Limb (tissue), 2 donors: ENCODE measurements around the gene PARD6B.
"Not testable (repeated sequence)": the region's sequence is repeated elsewhere in the genome, so short reads cannot be mapped to it uniquely, and the experiment has no call there.

ENCODE experiments used
- DNase-seq, 2 donors: peaks; one replicate each; pipeline ENCODE4 v3.0.0-alpha.2; 2016; ENCODE audit errors: extremely low spot score in 2 of 2

The PARD6B gene

DNA sequence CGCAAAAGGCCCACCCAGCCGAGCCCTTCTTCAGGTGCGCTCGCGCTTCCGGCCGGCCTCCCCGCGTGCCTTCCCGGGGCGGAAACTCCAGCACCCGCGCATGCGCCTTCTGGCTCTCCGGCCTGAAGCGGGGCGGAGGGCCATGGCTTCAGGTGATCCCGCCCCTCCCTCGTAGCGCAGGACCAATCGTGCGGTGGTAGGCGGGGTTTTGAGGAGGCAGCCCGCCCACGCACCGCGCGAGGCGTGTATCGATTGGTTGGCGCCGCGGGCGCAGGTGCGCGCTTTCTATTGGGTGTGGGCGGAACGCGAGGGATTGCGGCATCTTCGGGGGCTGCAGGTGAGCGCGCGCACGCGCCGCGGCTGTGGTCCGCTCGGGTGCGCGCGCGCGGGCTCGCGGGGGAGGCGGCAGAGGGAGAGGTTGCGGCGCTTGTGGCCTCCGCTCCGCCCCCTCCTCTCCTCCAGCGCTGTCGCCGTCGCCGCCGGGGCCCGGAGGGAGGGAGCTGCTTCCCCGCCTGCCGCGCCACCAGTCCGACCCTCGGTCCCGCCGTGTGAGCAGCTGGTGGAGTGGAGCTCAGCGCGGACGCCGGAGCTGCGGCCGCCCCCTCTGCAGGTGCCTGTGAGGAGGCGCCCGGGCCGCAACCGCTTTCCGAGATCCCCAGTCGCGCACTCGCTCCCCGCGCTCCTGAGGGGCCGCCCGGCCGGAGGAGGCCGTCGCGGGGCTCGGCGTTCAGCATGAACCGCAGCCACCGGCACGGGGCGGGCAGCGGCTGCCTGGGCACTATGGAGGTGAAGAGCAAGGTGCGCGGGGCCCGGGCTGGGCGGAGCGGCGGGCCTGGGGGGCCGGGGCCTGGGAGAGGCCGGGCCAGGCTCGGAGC, at the start of gene PARD6B:
Gene PARD6B, plus strand, starts transcription at position 526 of the 875 bp plus-strand sequence. Its CDS starts 207 bp downstream, at position 733.
- peak; percentile 94 to 97 for DNase-seq

- DNase-seq: no peak
These were observed 49.3 kb upstream of the PARD6B start for GRCh38 chr20:50682065-50682464.

DNA sequence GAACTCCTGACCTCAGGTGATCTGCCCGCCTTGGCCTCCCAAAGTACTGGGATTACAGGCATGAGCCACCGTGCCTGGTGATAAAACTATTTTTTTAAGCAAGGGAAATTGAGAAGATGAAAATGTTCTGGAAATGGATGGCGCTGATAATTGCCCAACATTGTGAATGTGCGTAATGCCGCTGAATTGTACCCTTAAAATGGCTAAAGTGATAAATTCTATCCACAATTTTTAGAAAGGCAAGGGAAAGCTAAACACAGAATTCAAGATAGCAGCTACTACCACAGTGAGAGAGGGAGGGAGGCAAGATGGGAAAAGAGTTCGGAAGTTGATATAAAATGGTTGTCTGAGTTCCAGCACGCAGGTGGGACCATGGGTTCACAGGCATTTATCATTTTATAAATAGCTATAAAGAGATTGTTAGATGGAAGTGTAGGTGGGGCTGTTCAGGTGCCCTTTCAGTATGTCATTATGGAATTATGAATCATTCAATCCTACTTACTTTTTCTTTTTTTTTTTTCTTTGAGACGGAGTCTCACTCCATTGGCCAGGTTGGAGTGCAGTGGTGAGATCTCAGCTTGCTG, 48.3 kb upstream of the PARD6B start:
- DNase-seq: no peak

DNA sequence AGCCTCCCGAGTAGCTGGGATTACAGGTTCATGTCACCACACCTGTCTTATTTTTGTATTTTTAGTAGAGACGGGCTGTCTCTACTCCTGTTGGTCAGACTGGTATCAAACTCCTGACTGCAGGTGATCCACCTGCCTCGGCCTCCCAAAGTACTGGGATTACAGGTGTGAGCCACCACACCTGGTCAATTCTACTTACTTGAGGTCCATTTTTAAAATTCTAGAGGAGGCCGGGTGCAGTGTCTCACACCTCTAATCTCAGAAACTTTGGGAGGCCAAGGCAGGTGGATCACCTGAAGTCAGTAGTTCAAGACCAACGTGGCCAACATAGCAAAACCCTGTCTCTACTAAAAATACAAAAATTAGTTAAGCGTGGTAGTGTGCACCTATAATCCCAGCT, 47.8 kb upstream of the PARD6B start:
- DNase-seq: no peak

- DNase-seq: peak; percentile 50 to 75
These were observed 44.6 kb upstream of the PARD6B start for GRCh38 chr20:50686821-50687220.

GRCh38 chr20:50688256-50688975, 43.0 kb upstream of the PARD6B start:
- DNase-seq: no peak

GRCh38 chr20:50689864-50690649, 41.3 kb upstream of the PARD6B start:
- no peak for DNase-seq

DNA sequence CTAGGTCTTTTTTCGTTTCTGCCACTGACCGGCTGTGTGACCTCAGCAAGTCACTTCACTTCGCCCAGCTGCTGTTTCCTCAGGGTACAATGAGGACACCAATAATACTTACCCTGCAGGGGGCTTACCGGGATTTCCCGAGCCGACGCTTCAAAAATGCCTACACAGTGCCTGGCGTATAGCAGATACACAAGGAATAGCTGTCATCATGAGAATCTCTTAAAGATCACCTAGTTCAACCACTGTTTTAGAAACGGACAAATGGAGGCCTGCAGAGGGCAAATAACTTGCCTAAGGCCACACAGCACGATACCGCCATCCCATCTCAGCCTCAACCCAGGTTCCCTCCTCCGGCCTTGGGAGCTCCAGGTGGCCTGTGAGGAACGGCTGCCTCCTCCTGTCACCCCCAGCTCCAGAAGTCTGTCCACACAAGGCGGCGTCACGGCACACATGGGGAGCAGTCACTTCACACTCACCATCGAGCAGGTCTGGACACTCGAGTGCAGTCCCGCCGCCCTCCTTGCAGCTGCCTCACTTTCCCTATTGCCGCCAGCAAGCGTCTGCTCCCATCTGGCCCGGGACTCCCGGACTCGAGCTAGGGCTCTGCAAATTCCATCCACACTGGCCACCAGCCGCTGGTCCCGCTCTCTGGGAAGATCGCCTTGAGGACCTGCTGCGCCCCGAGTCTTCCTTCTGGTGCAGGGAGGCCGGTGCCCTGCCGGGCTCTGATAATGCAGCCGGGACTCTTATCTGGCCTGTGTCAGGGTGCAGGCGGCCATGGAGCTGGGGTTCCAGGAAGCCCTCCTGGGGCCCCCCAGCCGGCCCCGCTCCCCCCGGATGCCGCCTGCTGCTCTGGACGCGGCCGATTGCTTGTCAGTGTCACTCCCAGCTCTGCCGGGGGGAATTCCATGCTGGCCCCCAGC, 40.5 kb upstream of the PARD6B start, which contains the start of gene RIPOR3:
Gene RIPOR3, minus strand, starts transcription at position 893 of the 923 bp plus-strand sequence. Its CDS starts 414 bp downstream, at position 479.
- DNase-seq: peak in 1 of 2 donors; percentile 60

DNA sequence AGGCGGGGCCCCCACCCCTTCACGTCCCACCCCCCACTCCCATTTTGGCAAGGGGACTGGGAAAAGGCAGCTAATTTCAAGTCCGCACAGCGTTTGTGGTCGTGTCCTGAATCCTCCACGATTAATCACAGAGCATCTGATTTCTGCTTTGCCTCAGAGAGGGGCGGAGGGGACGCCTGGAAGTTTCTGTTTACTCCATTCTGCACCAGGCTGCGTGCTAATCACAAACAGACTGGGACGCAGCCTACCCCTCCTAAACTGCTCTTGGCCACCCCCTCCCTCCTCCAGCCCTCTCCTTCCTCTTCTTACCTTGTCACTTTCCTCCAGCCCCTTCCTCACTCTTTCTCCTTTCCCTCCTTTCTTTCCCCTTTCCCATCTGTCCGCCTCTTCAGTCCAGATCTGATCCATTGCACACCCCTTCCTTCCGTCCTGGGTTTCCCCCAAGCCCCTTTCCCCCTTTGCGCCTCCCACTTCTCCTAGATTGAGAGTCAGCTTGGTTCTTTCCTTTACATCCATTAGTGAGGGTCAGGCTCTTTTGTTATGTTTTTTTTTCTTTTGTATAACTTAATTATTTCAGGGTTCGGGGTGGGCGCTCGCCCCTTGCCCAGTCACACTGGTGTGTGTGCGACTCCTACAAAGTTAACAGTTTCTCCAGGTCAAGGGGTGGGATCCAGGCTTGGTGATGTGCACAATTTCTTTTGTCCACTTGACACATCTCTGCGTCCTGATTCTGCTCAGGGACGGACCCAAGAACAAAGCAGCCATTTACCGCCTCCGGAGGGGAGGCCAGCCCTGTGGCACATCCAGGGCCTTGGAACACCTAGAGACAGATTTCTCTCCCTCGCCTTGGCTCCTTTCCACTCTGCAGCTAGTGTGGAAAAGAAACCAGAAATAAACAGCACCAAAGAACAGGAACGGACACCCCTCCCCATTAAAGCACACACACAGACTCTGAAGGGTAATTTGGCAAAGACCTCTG, 39.5 kb upstream of the PARD6B start:
- DNase-seq: peak in 1 of 2 donors; percentile 43

DNA sequence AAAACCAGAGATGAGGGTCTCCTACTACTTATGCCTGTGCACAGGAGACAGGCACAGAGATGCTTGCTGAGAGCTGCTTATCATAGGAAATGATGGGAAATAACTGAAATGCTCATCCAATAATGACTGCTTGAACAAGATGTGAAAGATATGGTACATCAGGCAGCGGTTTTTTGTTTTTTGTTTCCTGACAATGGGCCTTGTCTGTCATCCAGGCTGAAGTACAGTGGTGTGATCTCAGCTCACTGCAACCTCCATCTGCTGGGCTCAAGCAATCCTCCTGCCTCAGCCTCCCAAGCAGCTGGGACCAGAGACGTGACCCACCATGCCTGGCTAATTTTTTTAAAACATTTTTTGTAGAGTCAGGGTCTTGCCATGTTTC, 38.8 kb upstream of the PARD6B start:
- DNase-seq: no peak

DNA sequence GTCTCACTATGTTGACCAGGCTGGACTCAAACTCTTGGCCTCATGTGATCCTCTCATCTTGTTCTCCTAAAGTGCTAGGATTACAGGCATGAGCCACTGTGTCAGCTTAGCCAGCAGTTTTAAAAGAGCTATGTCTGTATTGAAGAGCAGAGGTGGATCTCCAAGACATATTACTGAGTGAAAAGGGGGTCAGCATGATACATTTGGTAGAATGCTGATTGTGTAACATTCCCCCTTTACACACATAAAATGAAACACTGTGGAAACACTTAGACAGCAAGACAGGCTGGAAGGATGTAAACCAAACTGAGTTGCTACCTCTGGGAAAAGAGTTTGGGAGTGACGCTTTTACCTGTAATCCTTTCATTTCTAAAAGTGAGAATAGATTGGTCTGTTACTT, 38.4 kb upstream of the PARD6B start:
- DNase-seq: no peak

- no peak for DNase-seq
These were observed 36.8 kb upstream of the PARD6B start for GRCh38 chr20:50694379-50695134.

DNA sequence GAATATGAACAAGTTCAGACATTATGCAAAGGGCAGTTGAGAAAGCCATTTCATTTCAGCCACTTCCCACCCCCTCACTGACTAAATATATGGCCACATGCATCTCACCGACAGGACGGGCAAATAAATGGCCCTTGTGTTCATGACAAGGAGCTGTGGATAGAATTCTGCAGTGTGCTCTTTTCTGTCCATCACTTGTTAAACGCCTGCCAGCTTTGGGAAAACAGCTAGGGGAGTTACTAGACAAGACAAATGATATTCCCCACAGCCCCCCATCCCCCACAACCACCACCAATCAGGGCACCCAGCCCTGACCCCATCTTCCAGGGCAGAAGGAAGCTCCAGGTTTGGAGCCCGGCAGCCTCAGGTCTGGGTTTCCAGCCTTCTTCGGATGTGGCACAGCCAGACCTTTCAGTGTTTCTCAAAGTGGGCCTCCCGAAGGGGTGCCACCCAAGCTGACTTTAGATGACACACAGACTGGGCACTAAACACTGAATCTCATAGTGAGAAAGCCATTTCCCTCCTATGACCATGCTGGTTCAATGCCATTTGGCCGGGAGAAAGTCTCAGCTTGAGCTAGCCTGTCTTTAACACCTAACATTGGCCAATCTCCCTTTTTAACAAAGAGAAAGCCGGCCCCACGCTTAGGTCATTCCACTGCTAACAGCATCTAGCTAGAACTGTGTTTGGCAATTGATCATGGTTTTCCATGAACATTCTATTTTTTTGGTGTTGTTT, 36.1 kb upstream of the PARD6B start:
- peak in 1 of 2 donors; percentile 54 for DNase-seq

GRCh38 chr20:50698255-50698654, 33.1 kb upstream of the PARD6B start:
- DNase-seq: not testable (repeated sequence)

DNA sequence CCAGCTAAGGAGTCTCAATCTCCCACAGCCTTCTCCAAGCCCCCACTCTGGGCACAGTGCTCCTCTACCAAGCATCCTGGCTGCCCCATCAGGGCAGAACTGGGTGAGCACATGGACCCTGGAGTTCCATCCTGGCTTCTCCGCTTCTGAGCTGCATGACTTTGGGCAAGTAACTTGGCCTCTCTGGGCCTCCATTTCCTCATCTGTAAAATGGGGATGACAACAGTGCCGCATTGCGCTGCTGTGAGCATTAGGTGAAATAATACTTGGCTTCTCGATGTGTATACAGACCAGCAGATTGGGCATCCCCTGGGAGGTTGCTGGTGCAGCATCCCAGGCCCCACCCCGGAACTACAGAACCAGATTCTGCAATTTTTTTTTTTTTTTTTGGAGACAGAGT, 31.7 kb upstream of the PARD6B start:
- DNase-seq: no peak

DNA sequence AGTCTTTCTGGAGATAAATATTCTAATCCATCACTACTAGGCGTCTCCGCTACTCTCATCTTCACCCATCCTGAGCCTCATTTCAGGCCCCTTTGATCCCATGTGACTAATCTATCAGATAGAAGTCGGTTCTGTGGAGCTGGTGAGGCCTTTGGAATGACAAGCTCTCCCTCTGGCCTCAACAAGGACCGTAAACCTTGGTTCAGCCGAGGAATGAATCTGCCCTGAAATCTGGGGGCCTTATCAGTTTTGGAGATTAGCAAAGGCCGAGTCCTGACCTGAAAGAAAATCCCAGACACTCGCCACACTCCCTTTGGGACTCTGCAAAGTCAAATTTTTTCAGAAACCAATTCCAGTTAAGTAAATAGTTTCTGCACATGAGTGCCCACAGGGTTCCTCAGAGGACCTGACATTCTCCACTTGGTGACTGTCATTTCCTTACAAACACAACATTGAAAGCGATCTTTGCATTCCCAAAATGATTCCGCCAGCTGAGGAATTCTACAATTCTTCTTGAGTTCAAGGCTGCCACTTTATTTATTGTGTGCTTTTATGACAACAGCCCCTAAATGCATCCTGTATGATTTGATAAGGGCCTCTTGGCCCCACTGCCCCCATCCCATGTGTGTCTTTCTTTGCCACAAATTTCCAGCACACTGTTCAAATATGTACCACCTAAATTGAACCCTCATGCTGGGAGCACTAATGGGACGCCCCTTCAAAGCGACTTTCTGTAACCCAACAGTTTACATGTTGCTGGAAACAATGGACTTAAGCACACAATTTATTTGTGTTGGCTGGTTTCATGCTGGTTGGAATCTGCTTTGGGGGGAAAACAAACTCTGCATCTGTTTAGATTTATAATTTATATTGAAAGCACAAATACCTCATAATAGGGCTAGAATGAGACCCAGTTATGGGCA, 30.1 kb upstream of the PARD6B start:
- no peak for DNase-seq
